DMS153 (cell line): ENCODE measurements around the gene OSCP1.

Experiments used
- DNase-seq: peaks from one replicate; lab custom pipeline; 2025; lab: John Stamatoyannopoulos, UW

OSCP1 gene

DNA sequence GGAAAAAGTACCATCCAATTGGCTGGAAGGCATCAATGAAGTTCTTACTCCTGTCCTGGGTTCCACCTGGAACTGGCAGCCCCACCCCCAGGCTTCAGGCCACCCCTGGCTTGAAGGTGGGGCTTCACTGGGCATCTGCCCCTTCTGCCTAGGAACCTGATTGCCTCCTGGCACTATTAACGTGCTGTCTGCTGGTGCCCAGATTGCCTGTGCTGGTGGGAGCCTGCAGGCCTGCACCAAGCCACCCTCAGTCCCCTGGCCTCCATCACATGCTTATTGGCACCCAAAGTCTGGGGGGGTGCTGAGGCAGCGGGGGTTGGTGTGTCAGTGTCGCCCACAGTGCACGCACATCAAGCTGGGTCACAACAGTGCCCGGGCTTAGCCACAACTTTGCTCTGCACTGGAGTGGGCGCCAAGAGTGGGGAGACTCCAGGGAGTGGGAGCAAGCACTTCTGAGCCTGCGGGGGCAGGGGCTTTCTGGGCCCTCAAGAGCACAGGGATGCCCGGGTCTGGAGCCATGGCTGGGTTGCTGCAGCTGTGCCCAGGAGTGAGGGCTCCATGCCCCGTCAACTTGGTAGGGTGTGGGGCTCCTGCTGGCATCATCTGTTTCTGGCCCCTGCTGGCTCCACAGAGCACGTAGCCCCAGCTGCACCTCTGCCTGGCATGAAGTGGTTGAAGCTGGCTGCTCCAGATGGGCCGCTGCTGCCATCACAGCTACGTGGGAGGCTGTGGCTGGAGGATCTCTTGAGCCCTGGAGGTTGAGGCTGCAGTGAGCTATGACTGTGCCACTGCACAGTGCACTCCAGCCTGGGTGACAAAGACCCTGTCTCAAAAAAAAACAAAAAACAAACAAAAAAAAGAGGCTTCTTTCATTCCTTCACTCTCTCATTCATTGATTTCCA is 48.4 kb downstream of the OSCP1 start:
- no peak for DNase-seq

GRCh38 chr1:36400825-36401601 is 49.2 kb downstream of the OSCP1 start:
- no peak for DNase-seq

GRCh38 chr1:36400514-36400824 is 49.8 kb downstream of the OSCP1 start:
- DNase-seq, result no peak

- no peak for DNase-seq
Measured at GRCh38 chr1:36398370-36398977, 51.8 kb downstream of the OSCP1 start.

DNA sequence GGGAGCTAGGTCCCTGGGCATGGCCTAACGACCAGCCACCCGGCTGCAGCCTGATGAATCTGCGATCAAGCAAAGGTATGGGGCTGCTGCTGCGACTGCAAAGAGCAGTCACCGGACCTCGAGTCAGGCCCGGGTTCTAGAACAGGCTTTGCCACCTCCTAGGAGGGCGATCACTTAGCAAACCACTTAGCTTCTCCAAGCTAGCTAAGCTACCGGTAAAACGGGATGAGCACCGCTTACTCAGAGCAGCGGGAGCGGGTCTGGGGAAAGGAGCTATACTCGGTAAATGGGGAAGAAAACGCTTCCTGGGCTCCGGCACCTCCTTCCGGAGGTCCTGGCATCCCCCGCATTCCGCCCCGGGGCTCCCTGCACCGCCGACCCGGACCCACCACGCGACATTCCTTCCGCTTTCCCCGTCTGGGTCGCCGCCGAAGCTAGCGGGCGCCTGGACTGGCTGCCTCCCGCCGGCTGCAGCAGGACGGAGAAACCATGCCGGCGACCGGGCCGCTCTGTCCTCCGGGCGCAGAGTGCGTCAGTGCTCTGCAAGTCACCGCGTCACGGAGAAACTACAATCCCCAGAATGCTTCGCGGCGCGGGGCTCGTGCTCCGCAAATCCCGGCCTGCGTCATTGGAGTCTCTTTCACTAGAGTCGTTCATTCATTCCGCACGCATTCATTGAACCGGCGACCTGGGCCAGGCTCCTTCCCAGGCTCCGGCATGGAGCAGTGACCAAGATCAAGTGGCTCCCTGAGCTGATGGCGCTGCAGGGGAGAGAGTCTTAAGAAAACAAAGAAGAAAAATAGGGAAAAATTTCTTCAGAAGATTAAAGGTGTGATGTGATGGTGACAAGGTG is 52.6 kb downstream of the OSCP1 start, which contains the start of gene LSM10:
TSS of gene LSM10 (minus strand) at position 531 of the 853 bp plus-strand sequence. CDS start 3,779 bp downstream, outside the sequence.
- peak; percentile 94 for DNase-seq

- DNase-seq, result no peak
Measured at GRCh38 chr1:36397083-36397377, 53.2 kb downstream of the OSCP1 start.

DNA sequence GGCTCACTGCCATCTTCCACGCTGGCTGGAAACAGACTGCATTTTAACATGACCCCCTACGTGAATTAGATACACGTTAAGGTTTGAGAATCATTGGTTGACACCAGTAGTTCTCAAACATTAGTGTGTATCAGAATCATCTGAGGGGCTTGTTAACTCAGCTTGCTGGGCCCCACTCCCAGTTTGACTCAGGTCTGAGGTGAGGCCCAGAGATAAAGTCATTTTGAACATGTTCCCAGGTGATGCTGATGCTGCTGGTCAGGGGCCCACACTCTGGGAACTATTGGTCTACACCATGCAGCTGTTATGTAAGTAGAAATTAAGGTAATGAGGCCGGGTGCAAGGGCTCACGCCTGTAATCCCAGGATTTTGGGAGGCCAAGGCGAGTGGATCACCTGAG is 53.9 kb downstream of the OSCP1 start:
- no peak for DNase-seq

DNA sequence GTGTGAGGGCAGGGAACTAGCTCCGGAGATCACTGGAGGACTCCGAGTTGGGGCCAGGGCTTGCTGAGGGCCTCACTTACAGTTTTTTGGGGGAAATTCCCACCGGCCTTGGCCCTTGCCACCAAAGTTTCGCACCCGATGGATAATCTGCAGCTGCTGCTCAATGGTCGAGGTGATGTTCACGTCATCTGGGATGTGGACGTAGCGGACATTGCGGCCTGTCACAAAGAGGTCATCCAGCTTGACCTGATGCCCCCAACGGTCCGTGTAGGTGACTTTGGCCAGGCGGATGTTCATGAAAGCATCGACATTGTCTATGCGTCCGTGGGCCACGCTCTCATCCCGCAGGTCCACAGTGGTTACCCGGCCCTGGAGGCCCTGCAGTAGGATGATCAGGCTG is 56.6 kb downstream of the OSCP1 start:
- DNase-seq, result no peak

GRCh38 chr1:36392836-36393235 is 57.4 kb downstream of the OSCP1 start:
- DNase-seq, result no peak

DNA sequence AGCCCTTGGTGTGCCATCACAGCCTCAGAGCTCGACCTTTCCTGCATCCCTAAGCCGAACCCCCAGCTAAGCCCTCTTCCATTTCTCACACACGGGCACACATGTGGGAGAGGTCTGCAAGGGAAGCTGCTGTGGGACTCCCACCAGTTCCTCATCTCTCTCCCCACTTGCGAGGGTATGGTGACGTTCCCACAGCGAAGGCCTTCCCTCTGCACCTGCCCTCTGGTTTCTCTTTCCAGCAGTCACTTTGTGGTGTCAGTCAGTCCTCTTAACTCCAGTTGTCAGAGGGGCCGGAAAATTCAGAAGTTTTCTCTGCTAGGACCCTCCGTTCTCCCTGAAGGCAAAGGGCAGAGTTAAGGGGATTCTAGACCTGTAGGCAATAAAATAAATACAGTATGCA is 59.0 kb downstream of the OSCP1 start:
- DNase-seq, result no peak

GRCh38 chr1:36390411-36390810 is 59.8 kb downstream of the OSCP1 start:
- DNase-seq, result no peak

GRCh38 chr1:36389999-36390398 is 60.3 kb downstream of the OSCP1 start:
- DNase-seq, result no peak

DNA sequence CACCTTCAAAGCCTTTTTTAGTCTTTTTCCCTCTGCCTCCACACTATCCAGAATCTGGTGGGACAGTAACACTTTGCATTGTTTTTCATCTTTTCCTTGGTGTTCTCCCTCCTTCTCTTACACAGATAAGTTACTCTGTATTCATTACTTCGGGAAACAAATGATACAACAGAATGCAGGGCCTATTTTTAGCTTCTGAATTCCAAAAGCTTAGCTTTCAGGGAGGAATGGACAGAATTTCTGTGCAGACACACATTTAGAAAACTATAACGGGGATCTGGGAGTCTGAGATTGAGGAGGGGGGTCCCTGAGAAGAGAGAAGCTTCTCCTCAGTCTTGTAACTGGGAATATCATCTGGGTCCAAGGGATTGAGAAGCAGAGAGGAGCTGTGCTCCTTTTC is 61.0 kb downstream of the OSCP1 start:
- DNase-seq, result no peak

DNA sequence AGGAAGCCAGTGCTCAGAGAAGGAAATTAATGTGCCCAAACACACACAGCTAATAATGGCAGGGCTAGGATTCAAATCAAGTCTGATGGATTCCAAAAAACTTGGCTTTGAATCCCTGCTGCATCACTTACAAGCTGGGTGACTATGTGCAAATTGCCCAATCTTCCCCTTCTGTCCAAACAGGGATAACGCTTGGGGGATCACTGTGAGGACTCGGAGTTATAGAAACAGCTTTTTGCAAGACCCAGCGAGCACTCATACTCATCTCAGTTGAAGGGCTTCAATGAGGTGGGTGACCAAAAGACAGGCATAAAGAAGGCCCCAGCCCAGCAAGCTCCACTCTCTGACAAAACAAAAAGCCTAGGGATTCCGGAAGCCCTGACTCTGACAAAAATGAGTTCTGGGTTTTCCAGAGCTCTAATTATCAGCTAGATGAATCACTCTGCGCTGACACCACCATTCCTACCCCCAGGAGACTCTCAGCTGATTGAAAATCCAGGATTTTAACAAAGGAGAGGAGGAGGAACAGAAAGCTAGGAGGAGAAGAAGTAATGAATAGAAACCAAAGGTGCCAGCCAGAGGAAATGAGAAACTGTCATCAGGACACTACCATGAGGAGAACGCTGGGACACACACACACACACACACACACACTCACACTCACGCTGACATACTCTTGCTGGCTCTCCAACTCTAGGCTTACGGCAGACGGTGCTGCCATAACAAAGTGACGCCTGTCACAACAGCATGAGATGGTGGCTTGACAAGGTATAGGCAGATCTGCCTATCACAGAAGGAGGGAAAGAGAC is 62.9 kb downstream of the OSCP1 start:
- DNase-seq, result no peak

- peak; percentile 95 for DNase-seq
Measured at GRCh38 chr1:36386265-36387140, 63.7 kb downstream of the OSCP1 start.

DNA sequence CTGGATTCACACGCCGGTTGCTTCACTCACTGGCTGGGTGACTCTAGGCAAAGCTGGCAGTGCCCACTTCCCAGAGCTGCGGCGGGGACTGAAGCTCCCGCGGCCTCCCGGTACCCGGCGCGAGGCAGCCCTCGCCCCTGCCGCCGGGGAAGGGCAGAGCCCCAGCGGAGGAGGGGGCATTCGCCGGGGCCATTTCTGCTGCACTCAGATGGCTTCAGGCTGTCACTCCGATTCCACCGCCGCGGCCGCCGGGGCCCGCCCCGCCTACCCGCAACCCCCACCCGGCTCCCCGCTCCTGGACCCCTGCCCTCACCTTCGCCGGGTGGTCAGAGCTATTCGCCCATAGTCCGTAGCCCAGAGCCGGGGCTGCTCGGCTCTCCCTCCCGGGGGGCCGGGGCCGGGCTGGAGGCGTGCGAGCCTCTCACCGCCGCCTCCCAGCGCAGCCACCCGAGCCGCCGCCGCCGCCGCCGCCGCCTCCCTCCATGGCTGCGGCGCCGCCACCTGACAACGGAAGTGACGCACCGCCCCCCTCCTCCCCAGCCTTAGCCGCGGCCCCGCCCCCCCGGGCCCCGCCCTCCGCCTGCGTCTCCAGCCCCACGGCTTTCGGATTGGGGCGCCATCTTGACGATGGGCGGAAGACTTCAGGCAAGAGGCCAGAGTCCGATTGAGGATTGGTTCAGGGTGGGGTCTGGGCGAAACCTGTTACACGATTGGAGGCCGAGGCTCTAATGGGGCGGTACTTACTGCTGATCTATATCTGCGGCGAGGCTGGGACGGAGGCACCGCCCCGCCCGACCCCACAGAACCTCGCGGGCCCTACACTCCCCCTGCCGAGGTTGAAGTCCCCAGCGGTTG is 64.6 kb downstream of the OSCP1 start, which contains the start of gene STK40:
TSS of gene STK40 (minus strand) at position 515 of the 855 bp plus-strand sequence. CDS start 24,592 bp downstream, outside the sequence.
- peak; percentile 100 for DNase-seq

- peak; percentile 82 for DNase-seq
Measured at GRCh38 chr1:36384542-36385409, 65.5 kb downstream of the OSCP1 start.

DNA sequence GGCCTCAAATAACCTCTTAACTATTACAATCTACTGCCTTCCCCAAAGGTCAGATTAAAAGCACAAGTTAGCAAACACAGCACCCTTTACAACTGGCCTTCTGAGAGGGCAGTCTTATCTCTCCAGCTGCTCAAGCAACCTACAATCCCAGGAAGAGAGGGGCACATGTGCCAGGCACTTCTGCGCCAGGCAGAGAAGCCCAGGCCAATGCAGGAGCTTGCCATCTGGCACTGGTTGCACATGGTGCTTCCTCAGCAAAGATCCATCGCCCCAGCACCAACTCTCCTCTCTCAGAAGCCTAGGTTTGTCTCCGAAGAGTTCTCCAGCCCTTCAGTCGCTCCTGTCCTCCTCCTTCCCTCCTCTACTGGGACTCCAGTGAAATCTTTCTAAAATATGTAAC is 67.0 kb downstream of the OSCP1 start:
- DNase-seq, result no peak
